ENCODE results near the gene SECTM1.

SECTM1 gene

DNA sequence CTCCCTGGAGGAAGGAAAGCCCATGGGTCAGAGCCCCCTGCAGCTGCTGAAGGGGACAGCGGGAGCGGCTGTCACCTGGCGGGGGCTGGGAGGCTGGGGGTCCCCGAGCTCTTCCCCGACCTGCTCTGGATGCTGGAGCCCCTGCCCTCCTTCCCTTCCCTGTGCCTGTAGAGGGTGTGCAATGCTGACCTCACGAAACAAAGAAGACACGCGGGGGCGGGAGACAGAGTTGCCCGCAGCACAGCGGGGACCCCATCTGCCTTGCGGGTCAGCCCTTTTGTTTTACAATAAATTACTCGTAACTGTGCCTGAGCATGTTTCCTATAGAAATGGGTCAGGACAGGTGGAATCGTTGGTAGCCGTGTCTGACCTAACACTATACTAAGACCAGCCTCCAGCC, 6.3 kb downstream of the SECTM1 start:
- no peak for DNase-seq

DNA sequence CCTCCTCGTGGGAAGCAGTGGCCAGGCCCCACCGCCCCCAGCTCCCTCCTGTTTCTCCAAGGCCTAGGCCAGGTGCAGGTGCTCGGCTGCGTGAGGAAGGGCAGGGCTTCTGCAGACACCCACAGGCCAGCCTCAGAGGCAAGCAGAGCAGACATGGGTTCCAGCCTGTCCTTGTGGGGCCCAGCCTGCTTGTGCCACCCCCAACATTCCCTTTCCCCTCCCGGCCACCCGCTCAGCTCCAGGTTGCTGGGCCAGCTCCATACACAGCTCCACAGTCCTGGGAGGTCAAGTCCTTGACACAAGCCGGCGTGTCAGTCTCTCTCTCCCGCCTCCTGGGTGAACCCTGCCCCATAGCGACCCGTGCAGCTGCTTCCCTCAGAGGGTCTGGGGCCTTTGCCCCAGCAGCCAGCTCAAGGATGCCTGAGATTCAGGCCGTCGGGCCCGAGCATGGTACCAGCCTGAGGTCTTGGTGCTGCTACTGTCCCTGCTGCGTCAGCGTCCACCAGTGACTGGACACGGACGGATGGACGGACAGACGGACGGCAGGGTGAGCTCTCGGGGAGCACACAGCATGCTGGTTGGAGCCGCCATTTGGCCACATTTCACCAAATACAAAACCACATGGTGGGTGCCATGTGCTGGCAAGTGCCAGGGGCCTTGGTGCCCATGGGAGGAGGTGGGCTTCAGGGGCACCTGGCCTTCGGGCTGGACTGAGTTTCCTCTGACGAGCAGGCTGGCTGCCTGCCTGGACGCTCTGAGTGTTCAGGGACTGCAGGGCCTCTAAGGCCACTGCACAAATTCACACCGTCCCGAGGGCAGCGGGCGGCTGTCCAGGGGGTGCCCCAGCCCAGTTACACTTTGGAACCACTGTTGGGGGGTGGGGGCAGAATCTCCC, 8.0 kb downstream of the SECTM1 start:
- DNase-seq: no peak

DNA sequence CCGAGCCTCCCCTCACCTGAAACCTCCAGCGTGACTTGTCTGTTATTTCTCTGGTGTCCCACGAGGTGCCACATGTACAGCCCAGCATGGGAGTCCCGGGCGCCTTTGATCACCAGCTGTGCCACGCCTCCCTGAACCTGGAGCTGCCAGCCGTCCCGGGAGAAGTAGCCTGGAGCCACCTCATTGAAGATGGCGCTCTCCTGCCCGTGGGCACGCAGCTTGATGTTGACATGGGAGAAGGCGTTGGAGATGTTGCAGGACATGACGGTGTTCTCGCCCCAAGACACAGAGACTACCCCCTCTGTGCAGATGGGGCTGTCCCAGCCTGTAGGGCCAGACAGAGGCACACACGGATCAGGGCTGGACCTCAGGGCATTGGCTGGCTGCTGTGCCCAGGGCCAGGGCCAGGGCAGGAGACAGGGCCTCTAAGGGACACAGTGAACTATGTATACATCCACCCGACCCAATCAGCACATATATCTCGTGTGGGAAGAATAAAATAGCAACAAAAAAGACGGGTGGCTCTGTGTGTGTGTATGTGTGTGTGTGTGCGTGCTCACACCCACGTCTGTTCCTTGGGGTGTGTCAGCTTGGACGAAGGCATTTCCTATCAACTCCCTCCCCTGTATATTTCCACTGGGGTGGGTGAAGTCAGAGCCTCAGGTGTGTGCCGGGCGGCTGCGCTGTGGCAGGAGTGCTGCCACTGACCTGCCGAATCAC, 8.8 kb downstream of the SECTM1 start:
- no peak for DNase-seq

DNA sequence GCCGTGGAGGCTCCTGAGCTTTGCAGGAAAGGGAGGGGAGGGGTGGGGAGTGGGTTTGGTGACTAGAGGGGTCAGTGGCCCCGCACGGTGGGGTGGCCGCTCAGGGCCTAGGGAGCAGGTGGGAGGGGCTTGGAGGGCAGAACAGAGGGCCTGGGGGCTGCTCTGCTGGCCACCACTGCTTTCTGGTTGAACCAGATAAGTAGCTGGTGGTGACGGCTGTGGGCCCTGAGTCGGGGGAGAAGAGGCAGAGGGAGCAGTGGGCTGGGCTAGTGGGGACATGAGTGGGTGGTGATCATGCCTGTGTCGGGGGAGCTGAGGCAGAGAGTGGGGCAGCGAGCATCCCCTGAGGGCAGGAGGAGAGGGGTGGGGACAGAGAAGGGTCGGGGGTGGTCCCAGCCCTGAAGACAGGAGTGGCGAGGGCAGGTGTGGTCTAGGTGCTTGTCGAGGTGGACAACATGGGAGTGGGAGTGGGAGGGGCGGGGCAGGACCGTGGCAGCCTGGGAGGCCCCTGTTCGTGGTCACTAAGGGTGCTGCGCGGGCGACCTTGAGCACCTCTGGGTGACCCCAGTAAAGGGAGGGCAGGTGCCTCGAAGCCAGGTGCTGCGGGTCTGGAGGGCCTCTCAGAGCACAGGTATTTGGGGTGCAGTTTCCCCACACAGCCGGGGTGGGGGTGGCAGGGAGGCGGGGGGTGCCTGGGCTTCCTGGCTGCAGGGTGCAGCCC, 9.9 kb downstream of the SECTM1 start:
- DNase-seq: no peak

DNA sequence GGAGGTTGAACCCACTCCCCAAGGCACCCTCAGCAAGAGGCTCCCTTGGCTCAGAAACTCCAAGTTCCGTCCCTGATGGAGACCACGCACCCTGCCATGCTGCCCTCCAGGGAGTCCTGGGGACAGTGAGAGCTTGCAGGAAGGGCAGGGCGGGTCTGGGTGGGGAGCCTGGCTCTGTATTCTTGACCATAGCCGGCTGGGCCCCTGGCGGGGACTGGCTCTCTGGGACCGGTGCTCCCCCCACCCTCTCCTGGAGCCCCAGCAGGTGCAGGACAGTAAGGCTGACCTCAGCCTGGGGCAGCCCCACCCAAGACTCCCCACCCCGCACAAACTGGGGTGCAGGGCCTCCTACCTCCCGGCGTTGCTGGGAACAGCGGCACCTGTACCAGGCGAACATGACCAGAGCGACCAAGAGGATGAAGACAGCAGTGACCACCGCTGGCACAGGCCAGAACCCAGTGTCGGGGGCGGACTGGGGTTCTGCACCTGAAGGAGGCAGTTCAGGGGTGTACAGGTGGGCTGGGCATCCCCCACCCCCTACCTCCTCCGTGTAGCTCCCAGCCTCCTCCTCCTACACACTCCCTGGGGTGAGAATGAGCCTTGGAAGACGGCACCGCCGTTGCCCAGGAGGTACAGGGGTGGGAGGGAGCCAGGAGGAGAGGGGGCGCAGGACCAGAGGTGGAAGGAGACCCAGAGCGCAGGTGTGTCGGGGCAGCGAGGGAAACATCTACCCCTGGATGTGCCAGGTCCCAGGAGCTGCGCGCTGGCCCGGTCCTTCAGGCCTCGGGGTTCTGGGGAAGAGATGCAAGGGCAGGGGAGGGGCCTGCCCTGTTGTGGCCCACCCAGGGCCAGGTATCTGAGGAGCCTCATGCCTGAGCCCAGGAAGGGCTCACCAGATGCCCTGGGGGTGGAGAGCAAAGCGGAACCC, 10.8 kb downstream of the SECTM1 start:
- DNase-seq: no peak

DNA sequence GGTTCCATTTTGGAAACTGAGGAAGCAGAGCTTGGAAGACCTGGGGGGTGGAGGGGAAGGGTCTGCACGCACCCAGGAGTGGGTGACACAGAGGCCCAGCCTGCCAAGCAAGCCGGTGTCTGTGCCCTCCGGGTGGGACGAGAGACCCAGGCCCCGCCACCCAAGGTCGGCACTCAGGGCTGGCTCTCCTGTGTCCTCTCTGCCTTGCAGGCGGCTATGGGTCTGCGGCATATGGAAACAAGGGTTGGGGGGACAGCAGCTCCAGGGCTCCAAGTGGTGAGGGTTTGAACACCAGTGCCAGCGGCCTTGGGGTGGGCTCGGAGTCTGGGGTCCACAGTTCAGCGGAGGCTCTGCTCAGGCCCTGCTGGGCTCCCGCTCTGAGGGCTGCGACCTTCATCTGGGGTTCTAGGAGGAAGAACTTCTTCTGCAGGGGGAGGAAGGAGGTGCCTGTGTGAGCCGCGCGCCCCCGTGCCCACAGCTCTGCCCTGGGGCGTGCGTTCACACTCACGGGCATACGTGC, 11.6 kb downstream of the SECTM1 start:
- no peak for DNase-seq

DNA sequence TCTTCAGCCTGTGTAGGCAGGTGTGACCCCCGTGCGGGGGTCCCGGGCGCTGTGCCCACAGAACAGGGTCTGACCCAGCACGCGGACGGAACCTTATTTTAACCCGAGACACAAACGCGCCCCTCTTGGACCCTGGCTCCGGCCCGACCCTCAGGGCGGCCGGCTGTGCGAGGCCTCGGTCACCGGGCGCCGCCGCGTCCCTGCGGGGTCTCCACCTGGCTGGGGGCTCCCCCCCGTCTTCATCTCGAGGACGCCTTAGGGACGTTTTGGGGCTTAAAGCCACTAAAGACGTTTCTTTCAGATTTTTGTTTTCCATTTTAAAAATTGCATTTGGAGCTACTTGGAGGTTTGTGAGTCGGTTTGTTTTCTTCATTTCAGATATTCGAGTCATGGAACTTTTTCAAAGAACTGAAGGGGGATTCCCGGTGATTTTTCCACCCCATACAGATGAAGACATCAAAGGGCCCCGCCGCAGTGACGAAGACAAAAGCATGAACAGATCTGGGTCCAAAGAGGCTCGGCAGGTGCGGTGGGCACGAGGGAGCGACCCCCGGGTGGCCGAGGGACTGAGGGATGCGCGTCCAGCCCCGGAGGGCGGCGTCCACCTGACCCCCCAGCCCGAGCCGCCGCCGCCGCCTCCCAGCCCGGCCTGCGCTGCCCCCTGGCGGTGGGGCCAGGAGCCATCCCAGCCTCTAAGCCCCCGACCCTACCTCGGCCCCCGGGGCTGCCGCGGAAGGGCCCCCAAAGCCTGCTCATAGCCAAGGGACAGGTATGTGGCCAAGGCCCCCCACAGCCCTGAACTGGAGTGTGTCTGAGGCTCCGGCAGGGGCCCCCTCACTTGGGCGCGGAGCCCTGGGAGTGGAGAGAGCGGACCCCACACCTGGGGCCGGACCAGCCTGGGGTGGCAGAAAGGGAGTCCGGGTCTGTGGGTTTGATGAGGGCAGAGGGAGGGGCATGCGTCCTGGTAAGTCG, 12.3 kb downstream of the SECTM1 start:
- peak; percentile 47 to 66 (median 54) for DNase-seq

DNA sequence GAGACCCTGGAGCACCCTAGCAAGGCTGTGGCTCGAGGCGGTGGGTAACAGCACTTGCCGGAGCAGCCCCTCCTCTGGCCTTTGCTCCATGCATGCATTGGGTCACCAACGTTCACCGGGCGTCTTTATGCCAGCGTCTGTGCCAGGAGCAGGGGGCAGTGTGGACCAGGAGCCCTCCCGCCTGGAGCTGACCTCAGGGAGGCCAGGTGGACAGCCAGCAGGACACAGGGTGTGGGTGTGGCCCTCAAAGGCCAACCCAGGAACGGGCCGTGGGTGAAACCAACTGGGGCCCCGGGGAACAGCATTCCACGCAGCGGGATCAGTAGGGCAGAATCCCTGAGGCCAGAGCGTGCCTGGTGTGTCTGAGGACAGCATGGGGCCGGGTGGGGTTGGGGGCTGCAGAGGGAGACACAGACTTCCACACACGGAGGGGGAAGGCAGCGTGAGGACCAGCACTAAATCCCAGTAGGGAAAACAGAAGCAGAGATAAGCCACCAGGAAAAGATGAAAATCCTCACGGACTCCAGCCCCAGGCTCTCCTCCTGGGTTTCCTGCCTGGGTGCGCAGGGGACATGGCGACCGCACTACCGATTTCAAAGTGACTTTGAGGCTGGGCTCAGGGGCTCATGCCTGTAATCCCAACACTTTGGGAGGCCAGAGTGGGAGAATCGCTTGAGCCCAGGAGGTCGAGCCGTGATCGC, 13.3 kb downstream of the SECTM1 start:
- DNase-seq: no peak

DNA sequence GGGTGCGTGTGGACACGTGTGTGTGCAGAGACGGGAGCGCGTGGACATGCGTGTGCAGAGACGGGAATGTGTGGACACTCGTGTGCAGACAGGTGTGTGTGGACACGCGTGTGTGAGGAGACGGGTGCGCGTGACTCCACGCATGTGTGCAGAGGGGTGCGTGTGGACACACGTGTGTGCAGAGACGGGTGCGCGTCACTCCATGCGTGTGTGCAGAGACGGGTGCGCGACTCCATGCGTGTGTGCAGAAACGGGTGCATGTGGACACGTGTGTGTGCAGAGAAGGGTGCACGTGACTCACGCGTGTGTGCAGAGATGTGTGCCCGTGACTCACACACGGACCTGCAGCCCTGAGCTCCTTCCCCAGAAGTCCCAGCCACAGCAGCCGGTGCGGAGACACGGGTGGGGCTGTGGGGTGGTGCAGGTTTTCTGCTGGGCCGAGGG, 13.9 kb downstream of the SECTM1 start:
- DNase-seq: no peak

DNA sequence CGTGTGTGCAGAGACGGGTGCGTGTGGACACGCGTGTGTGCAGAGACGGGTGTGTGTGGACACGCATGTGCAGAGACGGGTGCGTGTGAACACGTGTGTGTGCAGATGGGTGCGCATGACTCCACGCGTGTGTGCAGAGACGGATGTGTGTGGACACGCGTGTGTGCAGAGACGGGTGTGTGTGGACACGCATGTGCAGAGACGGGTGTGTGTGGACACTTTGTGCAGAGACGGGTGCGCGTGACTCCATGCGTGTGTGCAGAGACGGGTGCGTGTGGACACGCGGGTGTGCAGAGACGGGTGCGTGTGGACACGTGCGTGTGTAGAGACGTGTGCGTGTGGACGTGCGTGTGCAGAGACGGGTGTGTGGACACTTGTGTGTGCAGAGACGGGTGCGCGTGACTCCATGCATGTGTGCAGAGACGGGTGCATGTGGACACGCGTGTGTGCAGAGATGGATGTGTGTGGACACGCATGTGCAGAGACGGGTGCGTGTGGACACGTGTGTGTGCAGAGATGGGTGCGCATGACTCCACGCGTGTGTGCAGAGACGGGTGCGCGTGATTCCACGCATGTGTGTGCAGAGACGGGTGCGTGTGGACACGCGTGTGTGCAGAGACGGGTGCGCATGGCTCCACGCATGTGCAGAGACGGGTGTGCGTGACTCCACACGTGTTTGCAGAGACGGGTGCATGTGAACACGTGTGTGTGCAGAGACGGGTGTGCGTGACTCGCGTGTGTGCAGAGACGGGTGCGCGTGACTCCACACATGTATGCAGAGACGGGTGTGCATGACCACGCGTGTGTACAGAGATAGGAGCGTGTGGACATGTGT, 14.6 kb downstream of the SECTM1 start:
- no peak for DNase-seq

DNA sequence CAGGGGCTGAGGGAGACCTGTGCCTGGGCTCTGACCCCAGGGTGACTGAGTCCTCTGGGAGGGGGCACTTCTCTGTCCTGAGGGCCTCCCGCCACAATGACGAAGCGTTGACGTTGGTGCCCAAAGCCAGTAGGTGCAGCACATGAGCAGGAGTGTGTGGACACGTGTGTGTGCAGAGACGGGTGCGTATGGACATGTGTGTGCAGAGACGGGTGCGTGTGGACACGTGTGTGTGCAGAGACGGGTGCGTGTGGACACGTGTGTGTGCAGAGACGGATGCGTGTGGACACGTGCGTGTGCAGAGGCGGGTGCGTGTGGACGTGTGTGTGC, 15.4 kb downstream of the SECTM1 start:
- DNase-seq: no peak

DNA sequence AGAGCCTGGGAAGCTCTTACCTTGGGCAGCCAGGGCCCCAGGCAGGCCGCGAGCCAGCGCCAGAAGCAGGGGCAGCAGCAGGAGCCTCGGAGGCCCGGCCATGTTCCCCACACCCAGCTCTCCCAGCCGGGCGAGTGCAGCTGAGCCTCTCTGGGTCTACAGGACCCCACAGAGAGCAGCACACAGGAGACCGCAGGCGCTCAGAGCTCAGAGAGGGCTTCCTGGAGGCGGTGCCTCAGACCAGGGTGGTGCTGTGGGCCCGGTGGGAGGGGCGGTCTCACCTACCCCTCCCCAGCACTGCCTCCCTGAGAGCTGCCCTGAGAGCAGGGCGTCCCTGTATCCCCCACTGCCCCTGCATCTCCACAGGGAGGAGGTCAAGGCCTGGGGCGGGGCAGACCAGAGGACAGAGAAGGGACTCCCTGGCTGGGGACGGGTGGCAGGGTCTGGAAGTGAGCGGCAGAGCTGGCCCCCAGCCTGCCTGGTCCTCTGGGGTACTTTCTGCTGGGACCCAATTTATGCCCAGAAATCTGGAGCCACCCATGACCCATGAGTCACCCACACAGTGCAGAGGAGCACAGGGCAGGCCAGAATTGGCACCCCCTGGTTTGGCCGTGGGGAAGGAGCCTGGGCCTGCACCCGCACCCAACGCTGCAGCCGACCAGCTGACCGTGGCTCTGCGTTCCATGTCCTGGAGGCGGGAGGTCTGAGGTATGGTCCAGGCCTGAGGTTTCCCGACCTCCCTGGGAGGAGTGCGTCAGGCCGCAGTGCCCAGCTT, 16.0 kb downstream of the SECTM1 start, which contains the start of gene CD7:
CD7 (minus strand) TSS at position 215 of the 775 bp plus-strand sequence; CDS start at position 102, 113 bp downstream.
- peak in 3 of 4 experiments; percentile 36 to 52 (median 43) for DNase-seq

DNA sequence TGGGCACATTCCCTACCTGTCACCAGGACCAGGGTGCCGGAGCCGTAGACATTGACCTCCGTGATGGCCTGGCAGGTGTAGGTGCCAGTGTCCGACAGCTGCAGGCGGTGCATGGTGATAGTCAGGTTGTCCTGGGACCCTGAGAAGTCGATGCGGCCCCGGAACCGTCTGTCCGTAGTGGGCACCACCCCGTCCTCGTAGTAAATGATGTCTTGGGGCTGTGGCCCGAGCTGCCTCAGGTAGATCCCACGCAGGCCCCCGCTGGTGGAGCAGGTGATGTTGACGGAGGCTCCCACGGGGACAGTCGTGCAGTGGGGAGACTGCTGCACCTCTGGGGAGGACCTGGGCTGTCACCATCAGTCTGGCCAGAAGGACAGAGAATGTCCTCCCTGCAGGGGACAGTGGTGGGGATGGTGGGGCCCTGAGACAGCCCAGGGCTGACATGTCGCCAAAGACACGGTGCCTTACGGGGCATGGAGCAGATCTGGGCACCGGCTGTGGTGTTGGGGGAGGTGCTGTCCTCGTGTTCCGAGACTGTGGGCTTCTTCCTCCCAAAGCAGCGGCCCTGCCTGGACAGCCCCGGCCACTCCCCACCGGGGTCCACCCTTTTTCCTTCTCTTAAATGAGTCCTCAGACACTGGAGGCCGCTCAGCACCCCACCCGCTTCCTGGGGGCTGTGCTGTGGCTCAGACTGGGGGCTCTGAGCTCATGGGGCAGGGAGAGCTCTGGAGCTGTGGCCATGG, 16.7 kb downstream of the SECTM1 start:
- no peak for DNase-seq

DNA sequence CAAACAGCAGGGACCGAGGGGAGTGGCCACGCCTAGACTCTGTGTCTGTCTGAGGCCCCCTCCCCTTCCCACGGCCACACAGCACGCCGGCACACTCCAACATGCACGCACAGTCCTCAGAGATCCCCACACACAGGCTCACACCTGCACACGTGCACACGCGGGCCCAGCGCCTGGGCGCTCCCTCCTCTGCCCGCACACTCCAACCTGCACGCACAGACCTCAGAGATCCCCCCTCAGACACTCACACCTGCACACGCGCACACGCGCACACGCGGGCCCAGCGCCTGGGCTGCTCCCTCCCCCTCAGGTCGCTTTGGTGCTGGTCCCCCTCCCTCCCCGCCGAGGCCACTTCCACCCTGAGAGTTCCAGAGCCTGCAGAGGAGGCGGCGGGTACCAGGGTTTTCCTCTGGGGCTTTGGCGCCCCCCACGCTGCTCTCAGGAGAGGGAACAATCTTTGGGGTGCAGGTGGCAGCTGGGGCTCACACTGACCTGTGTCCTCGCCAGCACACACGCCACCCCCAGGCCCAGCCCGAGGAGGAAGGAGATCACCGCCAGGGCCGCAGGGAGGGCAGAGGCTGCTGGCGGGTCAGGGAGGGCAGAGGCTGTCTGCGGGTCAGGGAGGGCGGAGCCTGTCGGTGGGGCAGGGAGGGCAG, 17.7 kb downstream of the SECTM1 start:
- peak in 1 of 4 experiments; percentile 28 for DNase-seq

DNA sequence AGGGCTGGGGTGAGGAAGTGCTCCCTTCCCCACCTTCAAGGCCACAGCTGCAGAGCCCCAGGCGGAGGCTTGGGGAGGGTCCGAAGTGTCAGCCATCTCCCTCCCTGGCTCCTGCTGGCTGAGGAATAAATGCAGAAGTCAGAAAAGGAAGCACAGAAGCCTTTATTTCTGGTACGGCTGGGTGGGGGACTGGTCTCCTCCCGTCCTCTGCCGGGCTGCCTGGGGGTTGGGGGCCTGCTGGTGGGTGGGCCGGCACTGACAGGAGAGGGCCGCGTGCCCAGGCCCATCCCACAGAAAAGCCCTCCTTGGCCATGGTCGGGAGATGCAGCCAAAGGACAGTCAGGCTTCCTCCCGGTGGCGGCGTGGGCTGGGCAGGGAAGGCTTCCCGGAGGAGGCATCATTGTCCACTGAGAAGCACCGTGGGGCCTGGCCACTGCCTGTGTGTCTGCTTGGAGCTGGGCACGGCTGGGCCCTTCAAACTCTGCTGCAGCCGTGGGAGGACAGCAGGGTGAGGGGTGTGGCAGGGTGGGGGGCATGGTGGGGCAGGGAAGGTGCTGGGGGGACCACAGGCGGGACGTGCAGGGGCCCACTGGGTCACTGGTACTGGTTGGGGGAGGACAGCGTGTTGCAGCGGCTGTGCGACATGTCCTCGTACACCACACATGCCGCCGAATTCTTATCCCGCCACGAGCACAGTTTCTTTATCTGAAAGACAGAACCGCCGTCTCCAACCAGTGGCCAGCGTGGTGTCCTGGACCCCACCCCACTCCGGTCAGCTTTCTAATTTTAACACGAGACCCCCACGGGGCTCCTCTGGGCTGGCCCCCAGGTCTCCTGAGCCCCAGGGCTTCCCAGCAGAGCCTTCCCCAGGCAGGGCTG, 18.6 kb downstream of the SECTM1 start:
- DNase-seq: no peak

Data from activated CD4-positive, CD25-positive, alpha-beta regulatory T cell (primary cell).